Thymus (tissue), 11 donors: ENCODE measurements around the gene UBQLN1. TPM values are rescaled to one million over a fixed set of nuclear protein-coding genes. Genes with fewer than 3 reads are reported as not detected.

Experiments
- DNase-seq, 9 donors: peaks; one replicate each; pipeline ENCODE4 v3.0.0-alpha.2; 2013; ENCODE audit warnings: low spot score in 9 of 9, low read depth in 6 of 9, missing footprints in 1 of 9
- H3K27ac ChIP-seq, 2 donors: one replicate each; pipeline ENCODE4 v1.5.1; 2013; ENCODE audit warnings: control low read depth in 1 of 2, low read depth in 1 of 2, low read length in 1 of 2, mild to moderate bottlenecking in 1 of 2, moderate library complexity in 1 of 2
- H3K27me3 ChIP-seq, 2 donors: one replicate each; pipeline ENCODE4 v1.5.1; 2013; ENCODE audit warnings: low read length in 1 of 2; ENCODE audit not compliant: control insufficient read depth in 2 of 2, insufficient read depth in 1 of 2
- H3K36me3 ChIP-seq, 2 donors: one replicate each; pipeline ENCODE4 v1.5.1; 2013; ENCODE audit warnings: low read length in 1 of 2, mild to moderate bottlenecking in 1 of 2, moderate library complexity in 1 of 2; ENCODE audit not compliant: control insufficient read depth in 2 of 2, insufficient read depth in 2 of 2
- H3K4me1 ChIP-seq, 2 donors: one replicate each; pipeline ENCODE4 v1.5.1; 2013; ENCODE audit warnings: low read length in 2 of 2; ENCODE audit not compliant: control insufficient read depth in 2 of 2, insufficient read depth in 2 of 2
- H3K4me3 ChIP-seq, 2 donors: one replicate each; pipeline ENCODE4 v1.5.1; 2013; ENCODE audit warnings: low read length in 2 of 2, control low read depth in 1 of 2, mild to moderate bottlenecking in 1 of 2
- H3K9me3 ChIP-seq, 2 donors: one replicate each; pipeline ENCODE4 v1.5.1; 2013; ENCODE audit warnings: low read length in 1 of 2, mild to moderate bottlenecking in 1 of 2; ENCODE audit not compliant: control insufficient read depth in 2 of 2, insufficient read depth in 1 of 2
- WGBS: extraction: QIAGEN DNeasy Blood & Tissue Kit; methylation state at CpG from one replicate; pipeline ENCODE4 v1.1.7; 2013; 5-methylcytosine and 5-hydroxymethylcytosine counted together
- polyA plus RNA-seq: library from polyadenylated mRNA; stranded (reverse); fragments of 200-250 nt; gene quantifications from one replicate; pipeline ENCODE4 v1.2.3, GENCODE V29; 2013
- total RNA-seq: library from RNA; stranded (reverse); fragments of 120-200 nt; gene quantifications from one replicate; pipeline ENCODE4 v1.2.4, GENCODE V29; 2013
- donor health status: healthy.

Gene UBQLN1
- total and polyA plus RNA-seq, 2 donors = 52.0 to 80.6 TPM

GRCh38 chr9:83652433-83652832 lies 55.3 kb downstream of the UBQLN1 start:
- peaks cover 3 to 11% of the 10 kb centered on the region in 2 donors for H3K4me1 ChIP-seq
- DNase-seq = no peak
- H3K27me3 ChIP-seq = no peaks in the 10 kb centered on the region
- peaks cover 24 to 34% of the 10 kb centered on the region in 2 donors for H3K36me3 ChIP-seq
- no peaks in the 10 kb centered on the region for H3K9me3 ChIP-seq
- no peak overlapping the region for H3K4me3 ChIP-seq
- no peak overlapping the region for H3K27ac ChIP-seq
- WGBS = 95% methylated on average over 1 of the region's 1 CpG

GRCh38 chr9:83651558-83651957 lies 56.2 kb downstream of the UBQLN1 start:
- no peak for DNase-seq
- H3K27ac ChIP-seq = no peak overlapping the region
- H3K9me3 ChIP-seq = no peaks in the 10 kb centered on the region
- no peaks in the 10 kb centered on the region for H3K27me3 ChIP-seq
- H3K36me3 ChIP-seq = peaks cover 17 to 29% of the 10 kb centered on the region in 2 donors
- peaks cover 7 to 18% of the 10 kb centered on the region in 2 donors for H3K4me1 ChIP-seq
- H3K4me3 ChIP-seq = no peak overlapping the region
- WGBS = 98% methylated on average over 2 of the region's 2 CpGs

- H3K4me3 ChIP-seq = no peak overlapping the region
- peak overlapping the region in 1 of 2 donors; percentile 30 for H3K27ac ChIP-seq
- 96% methylated on average over 4 of the region's 4 CpGs for WGBS
- peaks cover 7 to 22% of the 10 kb centered on the region in 2 donors for H3K36me3 ChIP-seq
- DNase-seq = no peak
- H3K4me1 ChIP-seq = peaks cover 7 to 23% of the 10 kb centered on the region in 2 donors
- no peaks in the 10 kb centered on the region for H3K27me3 ChIP-seq
- no peaks in the 10 kb centered on the region for H3K9me3 ChIP-seq
Measured at GRCh38 chr9:83649515-83649914, 58.2 kb downstream of the UBQLN1 start.

GRCh38 chr9:83649080-83649479 lies 58.7 kb downstream of the UBQLN1 start:
- H3K4me1 ChIP-seq = peaks cover 7 to 23% of the 10 kb centered on the region in 2 donors
- WGBS = 49% methylated on average over 8 of the region's 8 CpGs
- no peak overlapping the region for H3K4me3 ChIP-seq
- H3K27ac ChIP-seq = no peak overlapping the region
- no peaks in the 10 kb centered on the region for H3K9me3 ChIP-seq
- DNase-seq = peak in 7 of 9 donors; percentile 66 to 86 (median 77)
- peaks cover 7 to 25% of the 10 kb centered on the region in 2 donors for H3K36me3 ChIP-seq
- H3K27me3 ChIP-seq = no peaks in the 10 kb centered on the region

GRCh38 chr9:83646500-83647239 lies 61.1 kb downstream of the UBQLN1 start:
- H3K9me3 ChIP-seq = no peaks in the 10 kb centered on the region
- H3K4me1 ChIP-seq = peaks cover 7 to 36% of the 10 kb centered on the region in 2 donors
- WGBS = 96% methylated on average over 8 of the region's 8 CpGs
- DNase-seq = no peak
- no peak overlapping the region for H3K27ac ChIP-seq
- no peaks in the 10 kb centered on the region for H3K27me3 ChIP-seq
- peaks cover 7 to 24% of the 10 kb centered on the region in 2 donors for H3K36me3 ChIP-seq
- no peak overlapping the region for H3K4me3 ChIP-seq

- peaks cover 4 to 18% of the 10 kb centered on the region in 2 donors for H3K36me3 ChIP-seq
- no peak overlapping the region for H3K27ac ChIP-seq
- no peaks in the 10 kb centered on the region for H3K9me3 ChIP-seq
- no peak overlapping the region for H3K4me3 ChIP-seq
- H3K4me1 ChIP-seq = peaks cover 13 to 40% of the 10 kb centered on the region in 2 donors
- 94% methylated on average over 4 of the region's 4 CpGs for WGBS
- no peaks in the 10 kb centered on the region for H3K27me3 ChIP-seq
- no peak for DNase-seq
Measured at GRCh38 chr9:83642793-83643192, 65.0 kb downstream of the UBQLN1 start.

GRCh38 chr9:83639266-83639665 lies 68.5 kb downstream of the UBQLN1 start:
- Histone ChIP-seq H3K27ac (peak overlapping the region in 1 of 2 donors; percentile 46), H3K9me3 (no peaks in the 10 kb centered on the region), H3K4me3 (no peak overlapping the region), H3K4me1 (peaks cover 16 to 31% of the 10 kb centered on the region in 2 donors), H3K27me3 (no peaks in the 10 kb centered on the region), H3K36me3 (peaks cover 0 to 8% of the 10 kb centered on the region in 2 donors)
- DNase-seq = no peak
- 96% methylated on average over 1 of the region's 1 CpG for WGBS

GRCh38 chr9:83637389-83637788 lies 70.4 kb downstream of the UBQLN1 start:
- peaks cover 19 to 25% of the 10 kb centered on the region in 2 donors for H3K4me1 ChIP-seq
- no peaks in the 10 kb centered on the region for H3K27me3 ChIP-seq
- no peaks in the 10 kb centered on the region for H3K9me3 ChIP-seq
- H3K36me3 ChIP-seq = no peaks in the 10 kb centered on the region
- peak overlapping the region in 1 of 2 donors; percentile 26 for H3K27ac ChIP-seq
- 72% methylated on average over 1 of the region's 1 CpG for WGBS
- H3K4me3 ChIP-seq = no peak overlapping the region
- DNase-seq = no peak

- H3K9me3 ChIP-seq = no peaks in the 10 kb centered on the region
- no peaks in the 10 kb centered on the region for H3K27me3 ChIP-seq
- no peaks in the 10 kb centered on the region for H3K36me3 ChIP-seq
- no peak overlapping the region for H3K27ac ChIP-seq
- peaks cover 19 to 29% of the 10 kb centered on the region in 2 donors for H3K4me1 ChIP-seq
- no peak for DNase-seq
- H3K4me3 ChIP-seq = no peak overlapping the region
Measured at GRCh38 chr9:83636813-83637212, 70.9 kb downstream of the UBQLN1 start.
